HEK293 (cell line): Measurements from ENCODE around the gene FAM204A.
A peak's percentile ranks its signal among the peaks of the same experiment; 100 is the strongest.

Source experiments
- CTCF ChIA-PET: fragments of 350-600 bp; formaldehyde crosslinking; extraction: SDS; loops from one replicate; lab custom pipeline; 2021; ENCODE audit warnings: antibody characterized with exemption; lab: Yijun Ruan, JAX
- POLR2A ChIA-PET: fragments of 300-600 bp; formaldehyde crosslinking; extraction: SDS; loops from one replicate; lab custom pipeline; 2020; ENCODE audit warnings: antibody characterized with exemption, inconsistent platforms; lab: Yijun Ruan, JAX
- H3K27ac ChIP-seq: fragments of 200-500 bp; sonication (Bioruptor generic); 2 replicates; pipeline ENCODE4 v1.5.1; 2014; ENCODE audit warnings: low read depth, low read length, control low read depth, inconsistent platforms; ENCODE audit errors: extremely low read depth
- H3K36me3 ChIP-seq, 2 experiments: fragments of 200-500 bp in 1 of 2; sonication (Bioruptor generic) in 1 of 2; 1 replicate in 1 of 2; 2 replicates in 1 of 2; pipeline ENCODE4 v1.5.1; 2014 to 2017; ENCODE audit warnings: inconsistent platforms in 2 of 2, low read length in 2 of 2; ENCODE audit not compliant: control insufficient read depth in 2 of 2, insufficient read depth in 1 of 2
- H3K4me1 ChIP-seq: fragments of 200-500 bp; sonication (Bioruptor generic); 2 replicates; pipeline ENCODE4 v1.5.1; 2014; ENCODE audit warnings: mild to moderate bottlenecking, low read length, inconsistent platforms; ENCODE audit not compliant: control insufficient read depth, insufficient read depth
- H3K4me3 ChIP-seq: 2 replicates; pipeline ENCODE4 v1.5.1; 2011; ENCODE audit warnings: low read depth, mild to moderate bottlenecking, control low read depth, low read length, moderate library complexity
- H3K9me3 ChIP-seq: fragments of 200-500 bp; sonication (Bioruptor generic); 2 replicates; pipeline ENCODE4 v1.5.1; 2014; ENCODE audit warnings: low read depth, low read length, inconsistent platforms; ENCODE audit not compliant: control insufficient read depth, insufficient read depth
- AEBP2 ChIP-seq: fragments of 450-650 bp; formaldehyde crosslinking; IDR thresholded peaks from 2 replicates; pipeline ENCODE4 v1.5.1; 2016; ENCODE audit warnings: missing biosample characterization, missing genetic modification characterization, borderline replicate concordance
- KLF1 ChIP-seq: fragments of 450-650 bp; formaldehyde crosslinking; IDR thresholded peaks from 2 replicates; pipeline ENCODE4 v1.5.1; 2016; ENCODE audit warnings: missing biosample characterization, missing genetic modification characterization
- TSHZ1 ChIP-seq: fragments of 450-650 bp; formaldehyde crosslinking; IDR thresholded peaks from 2 replicates; pipeline ENCODE4 v1.5.1; 2016; ENCODE audit warnings: missing biosample characterization, missing genetic modification characterization, borderline replicate concordance
- ZBTB17 ChIP-seq: fragments of 450-650 bp; formaldehyde crosslinking; IDR thresholded peaks from 2 replicates; pipeline ENCODE4 v1.5.1; 2016; ENCODE audit warnings: missing biosample characterization, missing genetic modification characterization
- ZNF37A ChIP-seq: fragments of 450-650 bp; IDR thresholded peaks from 2 replicates; pipeline ENCODE4 v1.5.1; 2018; ENCODE audit warnings: missing biosample characterization, missing genetic modification characterization
- ZNF416 ChIP-seq: fragments of 450-650 bp; formaldehyde crosslinking; IDR thresholded peaks from 2 replicates; pipeline ENCODE4 v1.5.1; 2016; ENCODE audit warnings: missing biosample characterization, missing genetic modification characterization
- ZNF600 ChIP-seq: fragments of 450-650 bp; formaldehyde crosslinking; IDR thresholded peaks from 2 replicates; pipeline ENCODE4 v1.5.1; 2016; ENCODE audit warnings: missing biosample characterization, missing genetic modification characterization
- ZNF623 ChIP-seq: fragments of 450-650 bp; formaldehyde crosslinking; IDR thresholded peaks from 2 replicates; pipeline ENCODE4 v1.5.1; 2016; ENCODE audit warnings: missing biosample characterization, missing genetic modification characterization
- ZNF629 ChIP-seq: fragments of 450-650 bp; formaldehyde crosslinking; IDR thresholded peaks from 2 replicates; pipeline ENCODE4 v1.5.1; 2017; ENCODE audit warnings: missing biosample characterization, missing genetic modification characterization
- ZSCAN30 ChIP-seq: fragments of 450-650 bp; IDR thresholded peaks from 2 replicates; pipeline ENCODE4 v1.5.1; 2018; ENCODE audit warnings: missing biosample characterization, mild to moderate bottlenecking, missing genetic modification characterization, moderate library complexity
- TF ChIP-seq, protein P1 (sequence below): fragments of 450-650 bp; formaldehyde crosslinking; IDR thresholded peaks from 2 replicates; pipeline ENCODE4 v1.5.1; 2016; ENCODE audit warnings: missing biosample characterization, missing genetic modification characterization
- TF ChIP-seq, protein P2 (sequence below): fragments of 450-650 bp; formaldehyde crosslinking; IDR thresholded peaks from 2 replicates; pipeline ENCODE4 v1.5.1; 2016; ENCODE audit warnings: missing biosample characterization, missing genetic modification characterization

Gene FAM204A

DNA sequence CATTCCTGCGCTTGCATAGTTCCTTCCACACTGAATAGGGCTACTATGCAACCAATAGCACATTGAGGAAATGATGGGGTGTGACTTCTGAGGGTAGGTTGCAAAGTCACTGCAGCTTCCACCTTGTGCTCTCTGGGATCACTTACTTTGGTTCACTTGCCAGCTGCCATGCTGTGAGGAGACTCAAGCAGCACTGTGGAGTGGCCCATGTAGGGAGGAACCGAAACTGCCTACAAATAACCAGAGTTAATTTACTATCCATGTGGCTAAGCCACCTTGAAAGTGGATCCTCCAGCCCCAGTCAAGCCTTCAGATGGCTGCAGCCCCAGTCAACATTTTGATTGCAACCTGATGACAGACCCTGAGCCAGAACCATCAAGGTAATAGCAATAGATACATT lies 64.3 kb downstream of the FAM204A start (continued):
- TF ChIP-seq ZNF600 (tag by site-specific recombination) (no peak), ZNF37A (tag by site-specific recombination) (no peak)

GRCh38 chr10:118276727-118277126 lies 65.4 kb downstream of the FAM204A start:
- H3K27ac ChIP-seq, result no peak overlapping the region
- H3K4me1 ChIP-seq, result no peaks in the 10 kb centered on the region
- TF ChIP-seq ZBTB17 (tag by site-specific recombination), result 0 out of 2 replicates have a peak, but pooled peaks have one; percentile 14
- TF ChIP-seq ZNF623 (tag by site-specific recombination), result no peak
- no peak overlapping the region for H3K4me3 ChIP-seq
- no peaks in the 10 kb centered on the region for H3K36me3 ChIP-seq
- POLR2A ChIA-PET, result no interaction called here
- no peaks in the 10 kb centered on the region for H3K9me3 ChIP-seq
- CTCF ChIA-PET, result interaction anchor here (0.7 kb wide), 1 partner anchor 17 kb away, joined by 3 read pairs; no protein-coding TSS in a partner anchor

DNA sequence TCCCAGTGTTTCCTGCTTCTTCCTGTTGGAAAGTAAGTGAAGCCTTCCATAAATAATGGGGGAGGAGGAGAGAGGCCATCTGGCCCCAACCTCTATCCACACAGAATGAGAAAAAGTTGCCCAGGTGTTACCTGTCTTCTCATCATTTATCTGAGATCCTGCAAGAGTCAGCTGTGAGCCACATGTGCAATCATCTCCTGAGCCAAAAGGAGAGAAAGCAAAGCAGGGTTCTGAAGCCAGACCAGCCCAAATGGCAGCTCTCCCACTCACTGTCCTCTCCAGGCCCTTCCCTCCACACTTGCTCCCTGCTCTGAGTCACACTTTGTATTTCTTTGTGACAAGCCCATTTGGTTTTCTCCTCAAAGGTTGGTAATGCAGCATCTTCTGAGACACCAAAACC lies 65.9 kb downstream of the FAM204A start:
- CTCF ChIA-PET, result interaction anchor here (0.7 kb wide), 1 partner anchor 17 kb away, joined by 3 read pairs; no protein-coding TSS in a partner anchor
- Histone ChIP-seq H3K9me3 (no peaks in the 10 kb centered on the region), H3K4me3 (no peak overlapping the region), H3K27ac (no peak overlapping the region), H3K36me3 (no peaks in the 10 kb centered on the region), H3K4me1 (no peaks in the 10 kb centered on the region)
- TF ChIP-seq KLF1 (no peak), TSHZ1 (tag by site-specific recombination) (no peak), ZSCAN30 (tag by site-specific recombination) (no peak), ZNF629 (tag by site-specific recombination) (no peak), AEBP2 (tag by site-specific recombination) (no peak), ZNF416 (tag by site-specific recombination) (no peak)
- TF ChIP-seq, protein P1, sequence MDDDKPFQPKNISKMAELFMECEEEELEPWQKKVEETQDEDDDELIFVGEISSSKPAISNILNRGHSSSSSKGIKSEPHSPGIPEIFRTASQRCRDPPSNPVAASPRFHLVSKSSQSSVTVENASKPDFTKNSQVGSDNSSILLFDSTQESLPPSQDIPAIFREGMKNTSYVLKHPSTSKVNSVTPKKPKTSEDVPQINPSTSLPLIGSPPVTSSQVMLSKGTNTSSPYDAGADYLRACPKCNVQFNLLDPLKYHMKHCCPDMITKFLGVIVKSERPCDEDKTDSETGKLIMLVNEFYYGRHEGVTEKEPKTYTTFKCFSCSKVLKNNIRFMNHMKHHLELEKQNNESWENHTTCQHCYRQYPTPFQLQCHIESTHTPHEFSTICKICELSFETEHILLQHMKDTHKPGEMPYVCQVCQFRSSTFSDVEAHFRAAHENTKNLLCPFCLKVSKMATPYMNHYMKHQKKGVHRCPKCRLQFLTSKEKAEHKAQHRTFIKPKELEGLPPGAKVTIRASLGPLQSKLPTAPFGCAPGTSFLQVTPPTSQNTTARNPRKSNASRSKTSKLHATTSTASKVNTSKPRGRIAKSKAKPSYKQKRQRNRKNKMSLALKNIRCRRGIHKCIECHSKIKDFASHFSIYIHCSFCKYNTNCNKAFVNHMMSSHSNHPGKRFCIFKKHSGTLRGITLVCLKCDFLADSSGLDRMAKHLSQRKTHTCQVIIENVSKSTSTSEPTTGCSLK (tag by site-specific recombination), result no peak
- TF ChIP-seq, protein P2, sequence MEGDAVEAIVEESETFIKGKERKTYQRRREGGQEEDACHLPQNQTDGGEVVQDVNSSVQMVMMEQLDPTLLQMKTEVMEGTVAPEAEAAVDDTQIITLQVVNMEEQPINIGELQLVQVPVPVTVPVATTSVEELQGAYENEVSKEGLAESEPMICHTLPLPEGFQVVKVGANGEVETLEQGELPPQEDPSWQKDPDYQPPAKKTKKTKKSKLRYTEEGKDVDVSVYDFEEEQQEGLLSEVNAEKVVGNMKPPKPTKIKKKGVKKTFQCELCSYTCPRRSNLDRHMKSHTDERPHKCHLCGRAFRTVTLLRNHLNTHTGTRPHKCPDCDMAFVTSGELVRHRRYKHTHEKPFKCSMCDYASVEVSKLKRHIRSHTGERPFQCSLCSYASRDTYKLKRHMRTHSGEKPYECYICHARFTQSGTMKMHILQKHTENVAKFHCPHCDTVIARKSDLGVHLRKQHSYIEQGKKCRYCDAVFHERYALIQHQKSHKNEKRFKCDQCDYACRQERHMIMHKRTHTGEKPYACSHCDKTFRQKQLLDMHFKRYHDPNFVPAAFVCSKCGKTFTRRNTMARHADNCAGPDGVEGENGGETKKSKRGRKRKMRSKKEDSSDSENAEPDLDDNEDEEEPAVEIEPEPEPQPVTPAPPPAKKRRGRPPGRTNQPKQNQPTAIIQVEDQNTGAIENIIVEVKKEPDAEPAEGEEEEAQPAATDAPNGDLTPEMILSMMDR (tag by site-specific recombination), result no peak
- POLR2A ChIA-PET, result no interaction called here
